Hippocampal formation (tissue), 2 donors: ENCODE measurements around the gene FAM83E.
"Not testable (repeated sequence)": the region's sequence is repeated elsewhere in the genome, so short reads cannot be mapped to it uniquely, and the experiment has no call there.

Experiments
- DNase-seq, 2 donors: peaks; one replicate each; lab custom pipeline; 2025; lab: John Stamatoyannopoulos, UW

Gene FAM83E

DNA sequence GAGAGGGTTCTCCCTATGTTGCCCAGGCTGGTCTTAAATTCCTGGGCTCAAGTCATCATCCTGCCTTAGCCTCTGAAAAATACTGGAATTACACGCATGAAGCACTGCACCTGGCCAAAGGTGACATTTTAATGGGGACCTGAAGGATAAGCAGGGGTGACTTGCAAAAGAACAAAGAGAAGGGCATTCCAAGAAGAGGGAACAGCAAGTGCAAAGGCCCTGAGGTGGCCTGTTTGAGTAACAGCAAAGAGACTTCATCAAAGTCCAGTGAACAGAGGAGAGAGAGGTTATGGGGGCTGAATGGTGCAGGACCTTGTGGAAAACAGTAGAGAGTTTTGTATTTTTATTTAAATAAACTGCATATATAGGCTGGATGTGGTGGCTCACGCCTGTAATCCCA is 27.0 kb upstream of the FAM83E start:
- DNase-seq = no peak

GRCh38 chr19:48639483-48640375 is 24.9 kb upstream of the FAM83E start:
- no peak for DNase-seq

- no peak for DNase-seq
These were observed 24.0 kb upstream of the FAM83E start for GRCh38 chr19:48638831-48639381.

DNA sequence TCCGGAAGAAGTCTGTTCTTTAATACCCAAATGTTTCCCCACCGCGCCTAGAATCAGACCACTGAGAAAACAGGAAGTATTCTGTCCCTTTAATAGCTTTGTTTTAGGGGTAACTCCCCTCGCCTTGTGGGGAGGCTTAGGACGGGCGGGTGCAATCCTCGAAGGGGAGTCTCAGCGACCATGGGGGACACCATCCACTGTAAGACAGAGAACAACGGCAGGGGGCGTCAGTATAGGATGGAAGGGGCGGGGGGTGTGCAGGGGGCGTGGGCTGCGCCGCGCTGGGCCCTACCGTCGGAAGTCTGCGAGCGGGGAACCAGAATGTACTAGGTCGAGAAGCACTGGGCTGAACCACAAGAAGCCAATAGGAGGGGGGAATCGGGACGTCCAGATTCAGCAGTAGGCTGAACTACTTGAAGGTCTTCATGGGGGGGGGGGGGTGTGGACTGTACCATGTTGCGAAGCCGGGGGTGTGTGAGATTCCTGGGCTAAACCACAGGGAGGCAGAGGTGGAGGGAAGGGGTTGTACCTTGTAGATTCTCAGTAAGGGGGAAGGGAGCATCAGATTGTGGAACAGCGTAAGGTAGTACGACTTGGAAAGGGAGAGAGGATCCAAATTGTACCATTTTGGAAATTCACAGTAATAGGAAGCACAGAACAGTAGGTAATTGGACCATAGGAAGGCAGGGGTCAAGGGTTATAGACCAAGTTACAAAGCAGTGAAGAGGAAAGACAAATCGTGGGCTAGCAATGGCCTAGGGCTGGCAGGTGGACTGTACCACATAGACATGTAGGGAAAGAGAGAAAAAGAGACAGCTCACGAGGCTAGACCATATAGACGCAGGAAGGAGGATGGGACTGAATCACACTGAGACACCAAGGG is 23.3 kb upstream of the FAM83E start:
- peak; percentile 81 to 91 for DNase-seq

- peak; percentile 98 to 99 for DNase-seq
These were observed 22.6 kb upstream of the FAM83E start for GRCh38 chr19:48637449-48637947.

GRCh38 chr19:48636859-48637448 is 22.1 kb upstream of the FAM83E start, which contains the start of gene DBP:
Gene DBP, minus strand, starts transcription at chr19:48637379. Its CDS starts 385 bp downstream, at chr19:48636994.
- peak; percentile 74 for DNase-seq

DNA sequence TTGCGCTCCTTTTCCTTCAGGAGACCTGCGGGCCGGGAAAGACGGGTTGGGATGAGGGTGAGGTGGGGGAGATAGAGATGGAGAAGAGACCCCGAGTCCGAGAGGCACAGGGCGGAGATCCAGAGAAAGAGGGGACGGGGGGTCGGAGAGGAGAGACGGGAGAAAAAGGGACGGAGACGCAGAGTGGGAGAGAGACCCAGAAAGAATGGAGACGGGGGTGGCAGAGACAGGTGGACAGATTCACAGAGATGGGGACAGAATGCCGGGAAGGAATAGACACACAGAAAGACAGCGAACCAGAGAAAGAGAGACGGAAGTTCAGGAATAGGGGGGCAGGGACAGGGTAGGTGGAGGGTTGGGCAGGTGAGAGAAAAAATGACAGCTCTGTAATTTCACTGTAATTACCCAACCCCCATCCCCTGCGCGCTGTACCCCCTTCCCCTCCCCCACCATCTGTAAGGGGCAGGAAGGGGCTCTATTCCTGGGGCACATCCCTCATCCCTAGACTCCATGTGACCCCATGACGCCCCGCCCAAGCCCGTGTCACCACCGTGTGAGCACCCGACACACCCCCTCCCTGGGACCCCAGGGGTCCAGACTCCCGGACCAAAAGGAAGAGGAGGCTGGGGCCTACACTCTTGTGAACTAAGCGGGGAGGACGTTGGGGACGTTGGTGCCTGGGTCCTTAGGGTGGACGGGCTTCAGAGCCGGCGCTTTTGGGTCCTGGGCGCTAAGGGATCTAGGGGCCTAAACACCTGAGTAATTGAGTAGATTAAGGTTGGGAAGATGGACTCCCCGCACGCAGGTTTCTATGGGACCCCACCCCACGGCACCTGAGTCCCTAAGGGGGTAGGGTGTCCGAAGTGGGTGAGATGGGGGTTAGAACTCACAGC is 21.3 kb upstream of the FAM83E start:
- DNase-seq = peak in 1 of 2 donors; percentile 23

DNA sequence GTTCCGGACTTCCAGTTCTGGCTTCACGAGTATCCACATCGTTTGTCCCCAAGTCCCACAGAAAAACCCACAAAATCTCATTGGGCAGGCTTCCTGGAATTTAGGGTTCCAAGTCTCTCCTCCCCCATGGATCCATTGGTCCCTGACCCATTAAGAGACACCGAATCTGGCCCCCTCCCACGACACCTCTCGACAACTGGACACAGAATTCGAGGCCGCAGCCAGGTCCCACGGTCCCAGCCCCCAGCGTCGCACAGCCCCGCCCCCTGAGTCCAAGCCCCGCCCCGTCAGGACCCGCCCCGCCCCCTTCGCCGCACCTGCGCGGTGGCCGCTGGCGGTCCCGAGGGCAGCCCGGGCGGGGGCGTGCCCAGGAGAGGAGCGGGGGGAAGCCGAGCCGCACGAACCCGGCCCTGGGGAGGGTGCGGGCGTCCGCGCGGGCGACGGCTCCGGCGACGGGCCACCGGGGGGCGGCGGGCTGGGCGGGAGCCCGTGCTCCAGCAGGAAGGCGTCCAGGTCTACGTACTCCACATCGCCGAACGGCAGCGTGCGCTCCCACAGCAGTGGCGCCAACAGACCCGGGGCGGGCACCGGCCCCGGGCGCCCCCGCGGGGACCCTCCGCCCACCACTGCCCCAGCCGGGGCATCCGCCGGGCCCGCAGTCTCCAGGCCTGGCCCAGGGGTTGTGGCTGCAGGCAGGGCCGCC is 20.5 kb upstream of the FAM83E start:
- peak in 1 of 2 donors; percentile 48 for DNase-seq

DNA sequence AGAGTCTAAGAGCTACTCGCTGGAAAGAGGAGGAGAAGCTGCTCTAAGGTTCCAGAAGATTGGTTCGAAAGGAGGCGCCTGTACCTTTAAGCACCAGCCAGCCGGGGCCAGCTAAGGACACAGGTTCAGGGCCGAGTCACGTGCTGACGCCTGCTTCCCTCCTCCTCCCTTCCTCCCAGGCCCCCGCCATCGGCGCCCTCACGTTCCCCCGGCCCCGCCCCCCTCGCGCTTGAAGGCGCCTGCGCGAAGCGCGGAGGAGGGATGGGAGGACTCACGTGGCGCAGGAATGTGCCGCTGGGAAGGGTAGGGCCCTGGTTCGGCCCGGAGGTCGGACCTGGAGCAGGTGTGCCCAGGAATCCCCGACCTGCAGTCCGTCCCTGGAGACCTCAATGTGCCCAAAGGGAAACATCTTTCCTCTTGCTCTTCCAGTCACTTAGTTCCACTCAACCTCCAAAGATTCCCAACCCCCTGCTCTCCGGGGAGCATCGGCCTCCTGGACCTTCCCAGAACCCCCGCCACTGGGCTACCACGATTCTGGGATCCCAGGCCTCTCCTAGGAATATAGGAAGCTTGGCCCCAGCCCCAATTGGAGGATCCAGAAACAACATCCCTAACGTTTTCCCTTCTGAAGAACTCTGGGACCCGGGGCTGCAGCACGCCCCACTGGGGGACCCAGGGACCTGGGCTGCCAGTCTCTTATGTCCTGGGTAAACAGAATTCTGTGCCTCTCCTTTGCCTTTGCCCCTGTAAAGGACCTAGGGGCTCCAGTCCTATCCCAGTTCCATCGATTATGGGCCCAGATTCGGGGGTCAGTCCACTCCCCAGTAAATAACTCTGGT is 19.8 kb upstream of the FAM83E start:
- peak; percentile 88 to 93 for DNase-seq

DNA sequence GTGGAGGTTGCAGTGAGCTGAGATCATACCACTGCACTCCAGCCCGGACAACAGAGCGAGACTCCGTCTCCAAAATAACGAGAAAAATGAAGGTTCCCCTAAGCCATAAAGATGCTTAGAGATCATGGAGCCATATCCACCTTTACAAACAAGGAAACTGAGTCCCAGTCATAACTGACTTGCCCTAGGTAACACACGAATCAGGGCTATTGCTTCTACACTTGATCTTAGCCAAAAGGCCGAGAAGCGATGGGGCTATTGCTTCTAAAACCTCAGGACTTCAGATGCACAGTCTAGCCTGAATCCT is 19.1 kb upstream of the FAM83E start:
- no peak for DNase-seq

DNA sequence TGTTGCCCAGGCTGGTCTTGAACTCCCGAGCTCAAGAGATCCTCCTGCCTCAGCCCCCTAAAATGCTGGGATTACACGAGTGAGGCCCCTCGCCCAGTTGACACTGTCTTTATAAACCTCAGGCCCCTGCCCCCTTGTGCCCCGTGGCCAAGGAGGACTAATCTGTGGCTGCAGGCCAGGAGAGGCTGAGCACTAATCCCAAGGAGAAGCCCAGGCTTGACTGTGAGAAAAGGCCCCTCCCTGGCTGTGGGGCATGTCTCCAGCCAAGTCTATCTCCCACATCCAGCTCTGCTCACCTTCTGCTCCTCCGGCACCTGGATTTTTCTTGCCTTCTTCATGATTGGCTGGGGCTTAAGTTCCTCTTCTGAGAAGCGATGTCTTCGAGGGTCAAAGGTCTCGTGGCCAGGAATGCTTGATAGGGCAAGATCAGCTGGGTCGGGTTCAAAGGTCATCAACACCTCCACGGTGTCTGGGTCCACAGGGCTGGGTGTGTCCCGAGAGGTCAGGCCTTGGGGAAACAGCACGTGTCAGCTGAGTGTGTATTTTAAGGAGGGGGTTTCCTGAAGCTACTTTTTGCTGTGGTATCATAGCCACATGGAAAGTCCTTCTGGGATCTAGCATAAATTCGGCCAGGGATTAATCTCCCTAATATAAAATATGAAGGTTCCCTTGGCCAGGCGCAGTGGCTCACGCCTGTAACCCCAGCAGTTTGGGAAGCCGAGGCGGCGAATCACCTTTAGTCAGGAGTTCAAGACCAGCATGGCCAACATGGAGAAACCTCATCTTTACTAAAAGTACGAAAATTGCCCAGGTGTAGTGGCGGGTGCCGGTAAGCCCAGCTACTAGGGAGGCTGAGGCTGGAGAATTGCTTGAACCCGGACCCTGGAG is 18.5 kb upstream of the FAM83E start:
- DNase-seq = no peak

- no peak for DNase-seq
These were observed 17.8 kb upstream of the FAM83E start for GRCh38 chr19:48632692-48633147.

DNA sequence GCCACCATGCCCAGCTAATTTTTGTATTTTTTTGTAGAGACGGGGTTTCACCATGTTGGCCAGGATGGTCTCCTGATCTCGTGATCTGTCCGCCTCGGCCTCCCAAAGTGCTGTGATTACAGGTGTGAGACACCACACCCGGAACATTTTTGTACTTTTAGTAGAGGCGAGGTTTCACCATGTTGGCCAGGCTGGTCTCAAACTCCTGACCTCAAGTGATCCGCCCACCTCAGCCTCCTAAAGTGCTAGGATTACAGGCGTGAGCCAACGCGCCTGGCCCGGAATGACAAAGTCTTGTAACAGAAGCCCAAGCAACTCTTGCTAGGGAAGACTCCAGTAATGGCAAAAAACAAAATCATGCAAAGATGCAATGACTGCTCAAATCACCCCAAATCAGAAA is 17.4 kb upstream of the FAM83E start:
- not testable (repeated sequence) for DNase-seq

GRCh38 chr19:48631225-48631624 is 16.3 kb upstream of the FAM83E start:
- DNase-seq = no peak

DNA sequence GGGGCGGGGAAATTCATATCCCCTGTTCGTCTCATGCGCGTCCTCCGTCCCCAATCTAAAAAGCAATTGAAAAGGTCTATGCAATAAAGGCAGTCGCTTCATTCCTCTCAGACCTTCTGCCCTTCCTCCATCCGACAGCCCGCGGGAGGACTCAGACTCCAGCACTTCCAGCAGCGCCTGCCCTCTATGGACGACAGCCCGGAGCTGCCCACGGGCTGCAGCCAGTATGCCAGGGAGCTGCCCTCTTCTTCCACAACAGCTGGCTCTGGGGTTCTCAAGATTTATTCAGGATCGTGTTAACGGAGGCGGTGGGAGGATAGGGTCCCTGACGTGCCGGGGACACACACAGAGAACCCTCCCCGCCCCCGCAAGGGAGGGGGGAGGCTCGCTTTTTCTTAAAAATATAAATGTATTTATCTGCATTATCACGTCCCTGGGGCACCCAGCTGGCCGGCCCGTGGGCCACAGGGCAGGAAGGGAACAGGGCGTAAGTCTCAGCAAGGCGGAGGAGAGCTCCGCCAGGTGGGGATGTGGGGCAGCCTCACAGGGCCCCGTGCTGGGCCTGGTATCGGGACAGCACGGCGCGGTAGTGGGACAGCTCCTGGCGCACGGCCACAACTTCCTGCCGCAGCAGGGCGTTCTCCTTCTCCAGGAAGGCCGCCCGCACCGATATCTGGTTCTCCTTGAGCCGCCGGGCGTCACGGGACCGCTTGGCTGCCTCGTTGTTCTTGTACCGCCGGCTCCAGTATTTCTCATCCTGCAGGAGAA is 15.6 kb upstream of the FAM83E start:
- no peak for DNase-seq

GRCh38 chr19:48629599-48630295 is 14.9 kb upstream of the FAM83E start:
- DNase-seq = no peak

GRCh38 chr19:48629297-48629598 is 14.4 kb upstream of the FAM83E start:
- no peak for DNase-seq
